Caco-2 (cell line): Measurements from ENCODE around the gene ALX4. TPM values are rescaled to one million over a fixed set of nuclear protein-coding genes. Genes with fewer than 3 reads are reported as not detected.

Experiments used
- BruUV-seq: library from RNA; stranded (reverse); fragments of 400-500 nt; replicated peaks from 2 replicates; lab custom pipeline; 2021; lab: Mats Ljungman, UMichigan
- CTCF ChIA-PET: fragments of 300-600 bp; sonication (Branson Sonifier 250); formaldehyde crosslinking; loops from one replicate; lab custom pipeline; 2022; ENCODE audit warnings: antibody characterized with exemption; lab: Charles Lee
- POLR2A ChIA-PET: fragments of 300-600 bp; sonication (Branson Sonifier 250); formaldehyde crosslinking; loops from one replicate; lab custom pipeline; 2022; ENCODE audit warnings: antibody characterized with exemption; lab: Charles Lee
- DNase-seq, 2 experiments: peaks; one replicate each; pipeline versions ENCODE4 v3.0.0 to v3.0.0-alpha.2; 2020 to 2022
- H3K27me3 ChIP-seq: replicated peaks from 2 replicates; pipeline ENCODE4 v1.6.0; 2011; ENCODE audit warnings: low read length; ENCODE audit not compliant: control insufficient read depth, insufficient read depth
- H3K36me3 ChIP-seq: 2 replicates; pipeline ENCODE4 v1.5.1; 2011; ENCODE audit warnings: low read length; ENCODE audit not compliant: control insufficient read depth, insufficient read depth
- H3K4me1 ChIP-seq: fragments of 250-450 bp; sonication (Bioruptor Pico); 2 replicates; pipeline ENCODE4 v1.5.1; 2020; ENCODE audit warnings: mild to moderate bottlenecking
- H3K4me3 ChIP-seq: 2 replicates; pipeline ENCODE4 v1.5.1; 2011; ENCODE audit warnings: low read depth, mild to moderate bottlenecking, control low read depth, low read length
- H3K9me3 ChIP-seq: fragments of 250-450 bp; sonication (Bioruptor Pico); 2 replicates; pipeline ENCODE4 v1.5.1; 2020; ENCODE audit warnings: mild to moderate bottlenecking, moderate library complexity
- H3K27ac Mint-ChIP-seq: one replicate; pipeline ENCODE4 v1.8.0; 2022; ENCODE audit warnings: mixed read lengths; ENCODE audit not compliant: unreplicated experiment
- H3K27me3 Mint-ChIP-seq: one replicate; pipeline ENCODE4 v1.8.0; 2022; ENCODE audit warnings: mixed read lengths; ENCODE audit not compliant: insufficient read depth, unreplicated experiment
- H3K36me3 Mint-ChIP-seq: one replicate; pipeline ENCODE4 v1.8.0; 2022; ENCODE audit warnings: mild to moderate bottlenecking, mixed read lengths; ENCODE audit not compliant: insufficient read depth, unreplicated experiment
- H3K4me1 Mint-ChIP-seq: one replicate; pipeline ENCODE4 v1.8.0; 2022; ENCODE audit warnings: low read depth, mixed read lengths; ENCODE audit not compliant: unreplicated experiment
- H3K4me3 Mint-ChIP-seq: one replicate; pipeline ENCODE4 v1.8.0; 2022; ENCODE audit warnings: mild to moderate bottlenecking, moderate library complexity, mixed read lengths; ENCODE audit not compliant: unreplicated experiment
- H3K9me3 Mint-ChIP-seq: one replicate; pipeline ENCODE4 v1.8.0; 2022; ENCODE audit warnings: mixed read lengths; ENCODE audit not compliant: unreplicated experiment
- intact Hi-C: fragments of 100-400 bp; cut with micrococcal nuclease; formaldehyde crosslinking; loops from one replicate; pipeline ENCODE4 v1.10.0; 2022; ENCODE audit not compliant: unreplicated experiment
- total RNA-seq: library from RNA; stranded (reverse); gene quantifications from 2 replicates; pipeline ENCODE4 v1.2.3, GENCODE V29; 2022
- TF ChIP-seq, protein P1 (sequence below), 2 experiments: fragments of 200-600 bp in 1 of 2; IDR thresholded peaks; 1 replicate in 1 of 2; 2 replicates in 1 of 2; pipeline versions ENCODE4 v1.5.1 to v1.8.0; 2011 to 2022; ENCODE audit warnings: antibody characterized with exemption in 1 of 2, control low read depth in 1 of 2, inconsistent platforms in 1 of 2, low read depth in 1 of 2, low read length in 1 of 2, mild to moderate bottlenecking in 1 of 2, moderate library complexity in 1 of 2; ENCODE audit not compliant: insufficient read depth in 1 of 2, severe bottlenecking in 1 of 2, unreplicated experiment in 1 of 2

Gene ALX4
- total RNA-seq, 1 experiment from 2014 or later, result 0.05 TPM

DNA sequence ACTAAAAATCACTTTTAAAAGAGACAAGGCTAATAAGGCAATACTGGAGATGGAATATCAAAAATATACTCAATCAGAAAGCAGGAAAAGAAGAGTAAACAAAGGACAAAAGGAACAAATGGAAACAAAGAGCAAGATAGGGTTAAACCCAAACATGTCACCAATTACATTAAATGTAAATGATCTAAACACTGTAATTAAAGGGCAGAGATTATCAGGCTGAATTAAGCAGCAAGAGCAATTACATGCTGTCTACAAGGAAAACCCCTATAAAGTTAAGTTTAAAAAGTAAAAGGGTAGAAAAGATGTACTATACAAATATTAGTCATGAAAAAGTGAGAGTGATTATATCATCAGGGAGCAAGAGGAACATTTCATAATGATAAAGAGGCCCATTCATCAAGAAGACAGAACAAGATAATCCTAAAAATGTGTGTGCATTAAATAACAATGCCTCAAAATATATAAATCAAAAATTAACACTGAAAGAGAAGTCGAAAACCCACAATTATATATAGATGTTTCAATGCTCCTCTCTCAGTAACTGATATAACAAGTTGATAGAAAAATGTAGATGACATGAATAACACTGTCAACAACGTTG is 56.8 kb downstream of the ALX4 start:
- H3K36me3 ChIP-seq, result no peaks in the 10 kb centered on the region; the same call in 1 of the 2 replicates
- no peak for DNase-seq
- intact Hi-C loops, result no loop called here
- Mint-ChIP-seq H3K4me3 (no peak overlapping the region), H3K9me3 (peaks cover 33% of the 10 kb centered on the region), H3K4me1 (peaks cover 23% of the 10 kb centered on the region), H3K27me3 (no peaks in the 10 kb centered on the region), H3K27ac (no peak overlapping the region), H3K36me3 (peaks cover 19% of the 10 kb centered on the region)
- H3K27me3 ChIP-seq, result no peaks in the 10 kb centered on the region
- no TSS peak for BruUV-seq
- ChIA-PET POLR2A (no interaction called here), CTCF (no interaction called here)
- TF ChIP-seq, protein P1, sequence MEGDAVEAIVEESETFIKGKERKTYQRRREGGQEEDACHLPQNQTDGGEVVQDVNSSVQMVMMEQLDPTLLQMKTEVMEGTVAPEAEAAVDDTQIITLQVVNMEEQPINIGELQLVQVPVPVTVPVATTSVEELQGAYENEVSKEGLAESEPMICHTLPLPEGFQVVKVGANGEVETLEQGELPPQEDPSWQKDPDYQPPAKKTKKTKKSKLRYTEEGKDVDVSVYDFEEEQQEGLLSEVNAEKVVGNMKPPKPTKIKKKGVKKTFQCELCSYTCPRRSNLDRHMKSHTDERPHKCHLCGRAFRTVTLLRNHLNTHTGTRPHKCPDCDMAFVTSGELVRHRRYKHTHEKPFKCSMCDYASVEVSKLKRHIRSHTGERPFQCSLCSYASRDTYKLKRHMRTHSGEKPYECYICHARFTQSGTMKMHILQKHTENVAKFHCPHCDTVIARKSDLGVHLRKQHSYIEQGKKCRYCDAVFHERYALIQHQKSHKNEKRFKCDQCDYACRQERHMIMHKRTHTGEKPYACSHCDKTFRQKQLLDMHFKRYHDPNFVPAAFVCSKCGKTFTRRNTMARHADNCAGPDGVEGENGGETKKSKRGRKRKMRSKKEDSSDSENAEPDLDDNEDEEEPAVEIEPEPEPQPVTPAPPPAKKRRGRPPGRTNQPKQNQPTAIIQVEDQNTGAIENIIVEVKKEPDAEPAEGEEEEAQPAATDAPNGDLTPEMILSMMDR (IDR thresholded peaks at IDR 0.05; ENCODE audit: insufficient read depth in 1 of 2, low read depth in 1 of 2, low read length in 1 of 2, severe bottlenecking in 1 of 2, unreplicated experiment in 1 of 2), result no peak
- peaks cover 38% of the 10 kb centered on the region for H3K4me1 ChIP-seq
- H3K9me3 ChIP-seq, result peaks cover 9% of the 10 kb centered on the region
- H3K4me3 ChIP-seq, result no peak overlapping the region

GRCh38 chr11:44250421-44250820 is 59.5 kb downstream of the ALX4 start:
- peaks cover 26% of the 10 kb centered on the region for H3K36me3 Mint-ChIP-seq
- no peak overlapping the region for H3K4me3 Mint-ChIP-seq
- peaks cover 18% of the 10 kb centered on the region for H3K4me1 ChIP-seq
- H3K27me3 ChIP-seq, result no peaks in the 10 kb centered on the region
- ChIA-PET POLR2A (no interaction called here), CTCF (no interaction called here)
- intact Hi-C loops, result no loop called here
- peaks cover 4% of the 10 kb centered on the region for H3K4me1 Mint-ChIP-seq
- H3K9me3 Mint-ChIP-seq, result peaks cover 33% of the 10 kb centered on the region
- H3K36me3 ChIP-seq, result no peaks in the 10 kb centered on the region; the same call in 1 of the 2 replicates
- no peak for DNase-seq
- H3K27me3 Mint-ChIP-seq, result no peaks in the 10 kb centered on the region
- peaks cover 9% of the 10 kb centered on the region for H3K9me3 ChIP-seq
- no peak overlapping the region for H3K27ac Mint-ChIP-seq
- no TSS peak for BruUV-seq
- TF ChIP-seq, protein P1 (IDR thresholded peaks at IDR 0.05; ENCODE audit: insufficient read depth in 1 of 2, low read depth in 1 of 2, low read length in 1 of 2, severe bottlenecking in 1 of 2, unreplicated experiment in 1 of 2), result no peak
- H3K4me3 ChIP-seq, result no peak overlapping the region

DNA sequence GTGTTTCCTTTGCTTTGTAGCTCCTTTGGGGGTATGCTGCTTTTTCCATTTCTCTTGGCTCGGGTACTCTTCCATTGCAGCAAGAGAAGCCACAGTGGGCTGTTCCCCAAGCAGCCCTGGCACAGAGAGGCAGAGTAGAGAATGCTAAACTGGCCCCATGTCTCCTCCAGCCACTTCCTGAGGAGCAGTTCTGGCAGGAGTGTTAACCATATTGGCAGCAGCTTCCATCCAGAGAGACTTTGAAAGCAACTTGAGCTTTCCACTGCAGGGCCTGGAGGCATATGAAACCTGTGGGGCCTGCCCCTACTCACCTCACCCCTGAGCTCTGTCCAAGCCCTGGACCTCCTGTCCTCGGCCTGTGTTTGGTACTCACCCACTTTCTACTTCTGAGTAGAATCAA is 61.8 kb downstream of the ALX4 start:
- Histone ChIP-seq H3K4me3 (no peak overlapping the region), H3K36me3 (no peaks in the 10 kb centered on the region; the same call in 1 of the 2 replicates), H3K4me1 (peaks cover 27% of the 10 kb centered on the region), H3K27me3 (no peaks in the 10 kb centered on the region), H3K9me3 (peaks cover 7% of the 10 kb centered on the region)
- TF ChIP-seq, protein P1 (IDR thresholded peaks at IDR 0.05; ENCODE audit: insufficient read depth in 1 of 2, low read depth in 1 of 2, low read length in 1 of 2, severe bottlenecking in 1 of 2, unreplicated experiment in 1 of 2), result no peak
- H3K4me1 Mint-ChIP-seq, result peaks cover 16% of the 10 kb centered on the region
- intact Hi-C loops, result loop anchor here (10.0 kb wide), 1 partner anchor 483 kb away; no protein-coding TSS in a partner anchor
- H3K9me3 Mint-ChIP-seq, result peaks cover 24% of the 10 kb centered on the region
- no peak overlapping the region for H3K4me3 Mint-ChIP-seq
- no peaks in the 10 kb centered on the region for H3K27me3 Mint-ChIP-seq
- ChIA-PET POLR2A (no interaction called here), CTCF (no interaction called here)
- DNase-seq, result no peak
- H3K36me3 Mint-ChIP-seq, result peaks cover 47% of the 10 kb centered on the region
- no TSS peak for BruUV-seq
- H3K27ac Mint-ChIP-seq, result no peak overlapping the region
